ENCODE data around the gene ACER3. TPM values are rescaled to one million over a fixed set of nuclear protein-coding genes. Genes with fewer than 3 reads are reported as not detected.

ACER3 gene
- total RNA-seq, 1 donor from 2014 or later = 27.6 TPM

DNA sequence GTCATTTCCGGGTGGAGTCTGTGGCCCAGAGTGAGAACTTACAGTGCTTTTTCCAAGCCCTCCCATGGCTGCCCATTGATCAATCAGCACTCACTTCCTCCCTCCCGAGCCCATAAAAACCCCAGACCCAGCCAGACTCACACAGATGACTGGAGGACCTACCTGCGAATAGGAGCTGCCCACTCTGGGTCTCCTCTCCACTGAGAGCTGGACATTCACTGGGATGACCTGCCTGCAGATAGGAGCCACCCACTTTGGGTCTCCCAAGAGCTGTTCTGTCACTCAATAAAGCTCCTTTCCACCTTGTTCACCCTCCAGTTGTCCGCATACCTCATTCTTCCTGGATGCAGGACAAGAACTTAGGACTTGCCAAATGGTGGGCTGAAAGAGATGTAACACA lies 117.5 kb downstream of the ACER3 start:
- TF ChIP-seq, protein P1, sequence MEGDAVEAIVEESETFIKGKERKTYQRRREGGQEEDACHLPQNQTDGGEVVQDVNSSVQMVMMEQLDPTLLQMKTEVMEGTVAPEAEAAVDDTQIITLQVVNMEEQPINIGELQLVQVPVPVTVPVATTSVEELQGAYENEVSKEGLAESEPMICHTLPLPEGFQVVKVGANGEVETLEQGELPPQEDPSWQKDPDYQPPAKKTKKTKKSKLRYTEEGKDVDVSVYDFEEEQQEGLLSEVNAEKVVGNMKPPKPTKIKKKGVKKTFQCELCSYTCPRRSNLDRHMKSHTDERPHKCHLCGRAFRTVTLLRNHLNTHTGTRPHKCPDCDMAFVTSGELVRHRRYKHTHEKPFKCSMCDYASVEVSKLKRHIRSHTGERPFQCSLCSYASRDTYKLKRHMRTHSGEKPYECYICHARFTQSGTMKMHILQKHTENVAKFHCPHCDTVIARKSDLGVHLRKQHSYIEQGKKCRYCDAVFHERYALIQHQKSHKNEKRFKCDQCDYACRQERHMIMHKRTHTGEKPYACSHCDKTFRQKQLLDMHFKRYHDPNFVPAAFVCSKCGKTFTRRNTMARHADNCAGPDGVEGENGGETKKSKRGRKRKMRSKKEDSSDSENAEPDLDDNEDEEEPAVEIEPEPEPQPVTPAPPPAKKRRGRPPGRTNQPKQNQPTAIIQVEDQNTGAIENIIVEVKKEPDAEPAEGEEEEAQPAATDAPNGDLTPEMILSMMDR (IDR thresholded peaks at IDR 0.05; ENCODE audit: insufficient read depth, low read length, poor library complexity, severe bottlenecking) = no peak
- no peak overlapping the region for H3K4me3 ChIP-seq (ENCODE audit: low read depth, low read length)

DNA sequence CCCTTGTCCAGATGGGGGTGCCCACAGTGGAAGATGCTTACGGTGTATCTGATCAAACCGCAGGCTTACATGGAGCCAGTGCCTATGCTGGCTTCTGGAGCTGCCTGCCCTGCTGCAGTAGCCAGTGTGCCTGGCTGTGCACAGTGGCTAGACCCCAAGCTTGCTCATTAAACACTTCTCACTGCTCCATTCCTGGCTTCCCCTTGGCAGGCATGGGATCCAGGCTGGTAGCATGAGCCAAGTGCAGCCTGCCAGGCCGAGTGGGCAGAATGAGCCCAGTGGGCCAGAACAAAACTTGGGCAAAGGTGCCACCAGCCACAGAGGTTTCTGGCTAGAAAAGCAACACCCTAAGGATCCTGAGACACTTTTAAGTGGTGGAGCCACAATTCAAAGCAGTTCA lies 118.1 kb downstream of the ACER3 start:
- Histone ChIP-seq H3K4me3 (ENCODE audit: low read depth, low read length) (no peak overlapping the region), H3K36me3 (ENCODE audit: control insufficient read depth, insufficient read depth, low read length) (no peaks in the 10 kb centered on the region), H3K27me3 (ENCODE audit: control insufficient read depth, insufficient read depth, low read length) (no peaks in the 10 kb centered on the region)
- DNase-seq (ENCODE audit: low read depth) = no peak
- TF ChIP-seq, protein P1 (IDR thresholded peaks at IDR 0.05; ENCODE audit: insufficient read depth, low read length, poor library complexity, severe bottlenecking) = no peak

More for the DNA sequence above, 117.5 kb downstream of the ACER3 start:
- no peaks in the 10 kb centered on the region for H3K27me3 ChIP-seq (ENCODE audit: control insufficient read depth, insufficient read depth, low read length)
- no peak for DNase-seq (ENCODE audit: low read depth)
- H3K36me3 ChIP-seq (ENCODE audit: control insufficient read depth, insufficient read depth, low read length) = no peaks in the 10 kb centered on the region

DNA sequence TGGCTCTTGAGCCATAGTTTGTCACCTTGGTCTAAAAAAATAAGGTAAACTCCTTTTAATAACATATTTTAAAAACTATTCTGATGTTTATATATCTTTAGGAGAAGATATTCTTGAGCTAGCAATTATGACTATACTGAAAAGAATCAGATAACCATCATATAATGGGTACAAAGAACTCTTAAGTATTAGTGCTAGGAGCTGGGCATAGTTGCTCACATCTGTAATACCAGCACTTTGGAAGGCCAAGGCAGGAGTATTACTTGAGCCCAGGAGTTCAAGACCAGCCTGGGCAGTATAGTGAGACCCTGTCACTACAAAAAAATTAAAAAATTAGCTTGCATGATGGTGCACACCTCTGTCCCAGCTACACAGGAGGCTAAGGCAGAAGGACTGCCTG lies 119.5 kb downstream of the ACER3 start:
- no peaks in the 10 kb centered on the region for H3K36me3 ChIP-seq (ENCODE audit: control insufficient read depth, insufficient read depth, low read length)
- no peaks in the 10 kb centered on the region for H3K27me3 ChIP-seq (ENCODE audit: control insufficient read depth, insufficient read depth, low read length)
- TF ChIP-seq, protein P1 (IDR thresholded peaks at IDR 0.05; ENCODE audit: insufficient read depth, low read length, poor library complexity, severe bottlenecking) = no peak
- no peak for DNase-seq (ENCODE audit: low read depth)
- H3K4me3 ChIP-seq (ENCODE audit: low read depth, low read length) = no peak overlapping the region

DNA sequence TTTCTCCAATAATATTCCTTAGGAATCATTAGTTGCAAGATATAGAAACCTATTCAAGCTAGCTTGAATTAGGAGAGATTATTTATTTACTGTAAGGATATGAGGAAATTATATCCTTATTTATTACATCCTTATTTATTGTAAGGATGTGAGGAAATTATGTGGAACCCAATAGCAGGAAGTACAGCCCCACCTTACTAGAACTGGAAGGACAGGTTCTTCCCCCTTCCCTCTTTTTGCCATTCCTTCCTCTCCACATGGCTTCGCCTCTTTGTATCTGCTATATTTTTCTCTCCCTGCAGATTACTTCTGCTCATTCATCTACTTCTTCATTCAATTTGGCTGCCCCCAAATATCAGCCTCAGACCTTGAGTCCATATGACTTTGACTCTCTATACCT lies 124.0 kb downstream of the ACER3 start:
- H3K27me3 ChIP-seq (ENCODE audit: control insufficient read depth, insufficient read depth, low read length) = no peaks in the 10 kb centered on the region
- no peak overlapping the region for H3K4me3 ChIP-seq (ENCODE audit: low read depth, low read length)
- TF ChIP-seq, protein P1 (IDR thresholded peaks at IDR 0.05; ENCODE audit: insufficient read depth, low read length, poor library complexity, severe bottlenecking) = no peak
- no peaks in the 10 kb centered on the region for H3K36me3 ChIP-seq (ENCODE audit: control insufficient read depth, insufficient read depth, low read length)
- no peak for DNase-seq (ENCODE audit: low read depth)

DNA sequence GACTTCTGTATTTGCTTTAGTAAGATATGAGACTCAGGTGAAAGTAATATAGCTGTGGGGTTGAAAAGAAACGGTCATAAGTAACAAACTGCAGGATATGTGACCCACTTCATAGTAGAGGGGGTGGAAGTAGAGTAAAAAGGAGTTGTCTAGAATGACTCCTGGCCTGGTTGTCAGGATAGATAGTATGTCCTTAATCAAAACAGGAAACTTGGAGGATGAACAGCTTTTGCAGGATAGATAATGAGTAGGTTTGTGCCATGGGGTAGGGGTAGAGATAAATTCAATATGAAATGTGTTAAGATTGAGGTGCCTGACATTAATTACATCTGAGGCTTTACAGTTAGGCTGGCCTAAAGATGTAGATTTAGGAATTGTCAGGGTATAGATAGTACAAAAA lies 126.5 kb downstream of the ACER3 start:
- TF ChIP-seq, protein P1 (IDR thresholded peaks at IDR 0.05; ENCODE audit: insufficient read depth, low read length, poor library complexity, severe bottlenecking) = no peak
- H3K36me3 ChIP-seq (ENCODE audit: control insufficient read depth, insufficient read depth, low read length) = no peaks in the 10 kb centered on the region
- no peak overlapping the region for H3K4me3 ChIP-seq (ENCODE audit: low read depth, low read length)
- no peaks in the 10 kb centered on the region for H3K27me3 ChIP-seq (ENCODE audit: control insufficient read depth, insufficient read depth, low read length)
- no peak for DNase-seq (ENCODE audit: low read depth)

DNA sequence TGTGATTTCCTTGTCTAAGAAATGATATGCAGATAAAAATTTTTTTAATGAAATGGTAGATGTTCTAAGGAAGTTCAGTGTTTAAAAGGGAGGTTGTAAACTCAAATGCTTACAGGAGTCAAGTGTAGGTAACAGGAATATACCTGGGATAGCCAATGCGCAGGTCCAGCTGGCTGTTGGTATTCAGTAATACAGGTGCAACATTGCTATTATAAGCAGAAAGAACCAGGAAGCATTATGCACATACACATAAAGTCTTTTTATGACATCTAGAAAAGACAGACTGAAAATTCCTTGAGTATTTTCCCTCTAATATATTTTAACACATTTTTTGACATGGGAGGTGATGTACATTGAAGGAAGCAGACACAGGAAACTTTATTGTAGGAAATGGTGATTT lies 129.9 kb downstream of the ACER3 start:
- TF ChIP-seq, protein P1 (IDR thresholded peaks at IDR 0.05; ENCODE audit: insufficient read depth, low read length, poor library complexity, severe bottlenecking) = no peak

More for the DNA sequence above, 129.9 kb downstream of the ACER3 start:
- no peak for DNase-seq (ENCODE audit: low read depth)
- H3K36me3 ChIP-seq (ENCODE audit: control insufficient read depth, insufficient read depth, low read length) = no peaks in the 10 kb centered on the region
- no peak overlapping the region for H3K4me3 ChIP-seq (ENCODE audit: low read depth, low read length)
- H3K27me3 ChIP-seq (ENCODE audit: control insufficient read depth, insufficient read depth, low read length) = no peaks in the 10 kb centered on the region
